OCI-LY7 (cell line): ENCODE results near the gene CD22.

ENCODE experiments used
- EZH2phosphoT487 ChIP-seq: fragments of 200-600 bp; sonication (generic); IDR thresholded peaks from 2 replicates; pipeline ENCODE4 v1.6.1; 2018; ENCODE audit warnings: low read depth, borderline replicate concordance, mild to moderate bottlenecking, mixed run types, antibody characterized with exemption, low read length, moderate library complexity, mixed read lengths
- TF ChIP-seq, protein P1 (sequence below): fragments of 200-600 bp; sonication (generic); conservative IDR thresholded peaks from 2 replicates; pipeline ENCODE4 v1.5.1; 2014; ENCODE audit warnings: mild to moderate bottlenecking, antibody characterized with exemption, low read length, moderate library complexity, mixed read lengths

DNA sequence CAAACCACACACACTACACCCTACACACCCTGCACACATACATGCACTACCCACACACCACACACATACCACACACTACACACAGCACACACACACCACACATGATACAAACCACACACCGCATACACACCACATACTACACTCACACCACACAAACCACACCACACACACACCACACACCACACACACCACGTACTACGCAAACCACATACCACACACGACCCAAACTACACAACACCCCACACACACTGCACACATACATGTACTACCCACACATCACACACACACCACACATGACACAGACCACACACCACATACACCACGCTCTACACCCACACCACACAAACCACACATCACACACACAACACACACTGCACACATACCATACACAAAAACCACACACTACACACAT, 30.4 kb upstream of the CD22 start:
- TF ChIP-seq, protein P1, sequence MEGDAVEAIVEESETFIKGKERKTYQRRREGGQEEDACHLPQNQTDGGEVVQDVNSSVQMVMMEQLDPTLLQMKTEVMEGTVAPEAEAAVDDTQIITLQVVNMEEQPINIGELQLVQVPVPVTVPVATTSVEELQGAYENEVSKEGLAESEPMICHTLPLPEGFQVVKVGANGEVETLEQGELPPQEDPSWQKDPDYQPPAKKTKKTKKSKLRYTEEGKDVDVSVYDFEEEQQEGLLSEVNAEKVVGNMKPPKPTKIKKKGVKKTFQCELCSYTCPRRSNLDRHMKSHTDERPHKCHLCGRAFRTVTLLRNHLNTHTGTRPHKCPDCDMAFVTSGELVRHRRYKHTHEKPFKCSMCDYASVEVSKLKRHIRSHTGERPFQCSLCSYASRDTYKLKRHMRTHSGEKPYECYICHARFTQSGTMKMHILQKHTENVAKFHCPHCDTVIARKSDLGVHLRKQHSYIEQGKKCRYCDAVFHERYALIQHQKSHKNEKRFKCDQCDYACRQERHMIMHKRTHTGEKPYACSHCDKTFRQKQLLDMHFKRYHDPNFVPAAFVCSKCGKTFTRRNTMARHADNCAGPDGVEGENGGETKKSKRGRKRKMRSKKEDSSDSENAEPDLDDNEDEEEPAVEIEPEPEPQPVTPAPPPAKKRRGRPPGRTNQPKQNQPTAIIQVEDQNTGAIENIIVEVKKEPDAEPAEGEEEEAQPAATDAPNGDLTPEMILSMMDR, result no peak
- TF ChIP-seq EZH2phosphoT487, result no peak
